ENCODE results near the gene GNPTAB.

The GNPTAB gene

GRCh38 chr12:101802486-101802885 lies 28.3 kb downstream of the GNPTAB start:
- DNase-seq = no peak

GRCh38 chr12:101799774-101800173 lies 31.0 kb downstream of the GNPTAB start:
- DNase-seq = no peak

- no peak for DNase-seq
Observed at GRCh38 chr12:101795786-101796185, 35.0 kb downstream of the GNPTAB start.

GRCh38 chr12:101795013-101795412 lies 35.7 kb downstream of the GNPTAB start:
- DNase-seq = no peak

- DNase-seq = no peak
Observed at GRCh38 chr12:101794574-101794973, 36.2 kb downstream of the GNPTAB start.

GRCh38 chr12:101793401-101793800 lies 37.4 kb downstream of the GNPTAB start:
- DNase-seq = no peak

GRCh38 chr12:101792046-101792931 lies 38.5 kb downstream of the GNPTAB start:
- no peak for DNase-seq

GRCh38 chr12:101789171-101789570 lies 41.6 kb downstream of the GNPTAB start:
- no peak for DNase-seq

GRCh38 chr12:101785671-101786070 lies 45.1 kb downstream of the GNPTAB start:
- DNase-seq = no peak

- no peak for DNase-seq
Observed at GRCh38 chr12:101784376-101784775, 46.4 kb downstream of the GNPTAB start.

- DNase-seq = no peak
Observed at GRCh38 chr12:101783838-101784237, 46.9 kb downstream of the GNPTAB start.

GRCh38 chr12:101783150-101783549 lies 47.6 kb downstream of the GNPTAB start:
- no peak for DNase-seq

GRCh38 chr12:101782273-101782731 lies 48.5 kb downstream of the GNPTAB start:
- DNase-seq = no peak

- DNase-seq = no peak
Observed at GRCh38 chr12:101781834-101782233, 48.9 kb downstream of the GNPTAB start.

- no peak for DNase-seq
Observed at GRCh38 chr12:101780599-101780998, 50.2 kb downstream of the GNPTAB start.

GRCh38 chr12:101779626-101780025 lies 51.1 kb downstream of the GNPTAB start:
- DNase-seq = no peak

- DNase-seq = no peak
Observed at GRCh38 chr12:101779200-101779599, 51.6 kb downstream of the GNPTAB start.

GRCh38 chr12:101777978-101778377 lies 52.8 kb downstream of the GNPTAB start:
- DNase-seq = no peak

GRCh38 chr12:101777485-101777884 lies 53.3 kb downstream of the GNPTAB start:
- DNase-seq = no peak

GRCh38 chr12:101775816-101776215 lies 54.9 kb downstream of the GNPTAB start:
- no peak for DNase-seq

GRCh38 chr12:101773650-101774162 lies 57.1 kb downstream of the GNPTAB start:
- no peak for DNase-seq

GRCh38 chr12:101772012-101772775 lies 58.6 kb downstream of the GNPTAB start:
- no peak for DNase-seq

- DNase-seq = no peak
Observed at GRCh38 chr12:101769865-101770264, 60.9 kb downstream of the GNPTAB start.

- no peak for DNase-seq
Observed at GRCh38 chr12:101768781-101769180, 62.0 kb downstream of the GNPTAB start.

Data from NCI-H510A (cell line).